ENCODE results near the gene DIAPH2. TPM values are rescaled to one million over a fixed set of nuclear protein-coding genes. Genes with fewer than 3 reads are reported as not detected.

Gene DIAPH2
- 32.9 TPM for total RNA-seq
- long read RNA-seq, full-length matches to known transcripts = 20 of 34 reads
- long read RNA-seq, partial matches to known transcripts = 5 of 34 reads
- long read RNA-seq, other reads (novel, unspliced or antisense) = 9 of 34 reads

DNA sequence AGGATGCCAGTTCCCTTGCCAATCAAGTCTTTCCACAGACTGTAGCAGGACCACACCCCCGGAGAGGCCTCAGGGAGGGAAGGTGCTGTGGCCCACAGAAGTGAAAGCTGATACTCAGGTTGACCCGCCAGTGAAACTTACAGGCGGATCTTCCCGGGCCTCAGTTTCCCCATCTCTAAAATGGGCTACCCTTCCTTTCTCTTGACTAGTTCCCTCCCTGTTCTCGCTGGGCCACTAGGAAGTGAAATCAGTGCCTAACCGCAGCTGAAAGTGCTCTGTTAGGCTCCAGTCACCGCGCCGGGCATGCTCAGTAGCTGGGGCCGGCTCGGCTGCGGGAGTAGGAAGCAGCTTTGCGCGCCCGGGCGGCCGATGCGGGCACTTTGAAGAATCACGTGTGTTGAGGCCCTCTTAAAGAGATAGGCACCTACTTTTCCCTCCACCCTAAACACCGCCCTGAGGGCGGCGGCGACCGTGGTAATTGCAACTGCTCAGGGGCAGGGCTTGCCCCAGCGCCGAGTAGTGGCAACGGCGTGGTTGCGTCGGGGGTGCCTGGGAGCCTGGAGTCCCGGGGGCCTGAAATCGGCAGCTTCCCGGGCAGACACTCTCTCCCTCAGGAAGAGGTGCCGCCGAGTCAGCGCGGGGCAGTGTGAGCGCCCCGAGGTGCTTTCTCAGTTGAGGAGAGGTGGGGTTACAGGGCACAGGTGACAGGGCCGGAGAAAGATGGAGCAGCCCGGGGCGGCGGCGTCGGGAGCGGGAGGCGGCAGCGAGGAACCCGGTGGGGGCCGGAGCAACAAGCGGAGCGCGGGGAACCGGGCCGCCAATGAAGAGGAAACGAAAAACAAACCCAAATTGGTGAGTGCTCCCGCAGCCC, at the start of gene DIAPH2:
Gene DIAPH2 (plus strand): TSS at position 504 of the 871 bp plus-strand sequence.
- DNase-seq (peak; percentile 91), ATAC-seq (peak; percentile 96)
- H3K4me3 ChIP-seq = peak within 1 kb of the TSS; percentile 70
- no peaks in the 10 kb centered on the region for H3K36me3 ChIP-seq
- peak within 1 kb of the TSS; percentile 86 for H3K27ac ChIP-seq
- intact Hi-C loops (cut with DNase I) = no loop called here
- H3K9me3 ChIP-seq = no peaks in the 10 kb centered on the region
- no peaks in the 10 kb centered on the region for H3K27me3 ChIP-seq
- H3K4me1 ChIP-seq = no peaks in the 10 kb centered on the region
- TF ChIP-seq, protein P1, sequence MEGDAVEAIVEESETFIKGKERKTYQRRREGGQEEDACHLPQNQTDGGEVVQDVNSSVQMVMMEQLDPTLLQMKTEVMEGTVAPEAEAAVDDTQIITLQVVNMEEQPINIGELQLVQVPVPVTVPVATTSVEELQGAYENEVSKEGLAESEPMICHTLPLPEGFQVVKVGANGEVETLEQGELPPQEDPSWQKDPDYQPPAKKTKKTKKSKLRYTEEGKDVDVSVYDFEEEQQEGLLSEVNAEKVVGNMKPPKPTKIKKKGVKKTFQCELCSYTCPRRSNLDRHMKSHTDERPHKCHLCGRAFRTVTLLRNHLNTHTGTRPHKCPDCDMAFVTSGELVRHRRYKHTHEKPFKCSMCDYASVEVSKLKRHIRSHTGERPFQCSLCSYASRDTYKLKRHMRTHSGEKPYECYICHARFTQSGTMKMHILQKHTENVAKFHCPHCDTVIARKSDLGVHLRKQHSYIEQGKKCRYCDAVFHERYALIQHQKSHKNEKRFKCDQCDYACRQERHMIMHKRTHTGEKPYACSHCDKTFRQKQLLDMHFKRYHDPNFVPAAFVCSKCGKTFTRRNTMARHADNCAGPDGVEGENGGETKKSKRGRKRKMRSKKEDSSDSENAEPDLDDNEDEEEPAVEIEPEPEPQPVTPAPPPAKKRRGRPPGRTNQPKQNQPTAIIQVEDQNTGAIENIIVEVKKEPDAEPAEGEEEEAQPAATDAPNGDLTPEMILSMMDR (IDR thresholded peaks at IDR 0.05) = peak; percentile 30

DNA sequence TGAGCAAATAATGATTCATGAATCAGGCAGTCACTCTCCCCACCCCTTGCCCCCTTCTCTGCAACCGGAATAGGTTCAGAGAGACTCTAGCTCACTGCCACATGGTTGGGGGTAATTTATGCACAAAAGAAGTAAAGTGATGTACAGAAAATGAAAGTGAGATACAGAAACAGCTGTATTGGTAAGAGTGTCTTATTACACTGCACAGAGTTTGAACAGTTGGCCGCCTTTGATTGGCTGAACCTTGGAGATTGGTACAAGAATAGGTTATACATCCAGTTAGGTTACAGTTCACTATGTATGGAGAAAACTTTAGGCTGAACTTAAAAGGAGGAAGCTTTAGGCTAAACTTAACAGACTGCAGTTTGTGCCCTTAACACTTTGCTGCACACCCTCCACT, 34.6 kb upstream of the DIAPH2 start:
- DNase-seq = no peak
- Histone ChIP-seq H3K27me3 (no peaks in the 10 kb centered on the region), H3K9me3 (no peaks in the 10 kb centered on the region), H3K27ac (no peak overlapping the region), H3K4me3 (no peak overlapping the region), H3K4me1 (no peaks in the 10 kb centered on the region), H3K36me3 (no peaks in the 10 kb centered on the region)
- ATAC-seq = no peak
- intact Hi-C loops (cut with DNase I) = no loop called here
- TF ChIP-seq, protein P1 (IDR thresholded peaks at IDR 0.05) = no peak

DNA sequence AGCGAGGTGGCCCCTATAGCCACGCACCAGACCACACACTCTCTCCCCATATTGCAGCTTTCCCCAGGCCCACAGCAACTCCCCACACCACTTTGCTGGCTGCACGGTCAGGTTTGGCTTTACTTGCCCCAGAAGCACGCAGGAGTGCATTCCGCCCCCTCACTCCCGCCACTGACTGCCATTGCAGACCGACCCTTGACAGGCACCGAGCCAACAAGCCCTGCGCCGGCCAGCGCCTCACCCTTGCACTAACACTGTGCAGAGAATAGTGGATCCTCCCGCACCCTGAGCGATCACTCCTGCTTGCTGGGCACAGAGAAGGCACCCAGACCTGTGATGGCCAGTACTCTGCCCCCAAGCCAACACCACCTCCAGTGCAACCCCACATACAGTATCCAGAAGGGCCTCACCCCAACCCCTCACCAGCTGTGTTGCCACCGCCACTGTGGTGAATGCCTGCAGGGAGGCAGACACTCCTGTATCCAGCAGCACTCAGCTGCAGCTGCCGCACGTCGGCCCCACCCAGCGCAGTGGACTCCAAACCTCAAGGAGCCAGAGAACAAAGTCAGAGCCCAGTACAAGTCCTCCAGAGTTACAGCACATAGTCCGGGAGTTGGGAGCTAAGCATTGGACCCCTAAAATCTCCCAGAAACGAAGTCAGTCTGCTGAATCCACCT, 28.6 kb upstream of the DIAPH2 start:
- Histone ChIP-seq H3K27me3 (no peaks in the 10 kb centered on the region), H3K9me3 (no peaks in the 10 kb centered on the region), H3K27ac (no peak overlapping the region), H3K36me3 (no peaks in the 10 kb centered on the region), H3K4me1 (no peaks in the 10 kb centered on the region), H3K4me3 (no peak overlapping the region)
- TF ChIP-seq, protein P1 (IDR thresholded peaks at IDR 0.05) = no peak
- intact Hi-C loops (cut with DNase I) = no loop called here
- ATAC-seq (no peak), DNase-seq (no peak)

DNA sequence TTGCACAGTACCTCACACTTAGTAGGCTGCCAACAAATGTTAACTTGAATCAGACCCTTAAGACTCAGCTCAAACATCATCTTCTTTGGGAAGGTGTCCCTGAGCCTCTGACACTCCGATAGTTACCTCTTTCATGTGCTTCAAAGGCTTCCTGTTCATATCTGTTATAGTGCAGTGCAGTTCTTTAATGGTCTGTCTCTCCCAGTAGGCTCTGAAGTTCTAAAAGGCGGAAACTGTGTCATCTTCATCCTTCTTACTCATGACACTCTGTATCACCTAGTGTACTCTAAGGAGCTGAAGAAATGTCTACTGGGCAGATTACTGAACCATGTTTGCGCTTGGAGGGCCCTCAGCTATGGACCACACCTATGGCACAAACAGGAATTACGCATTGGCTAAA, 2.1 kb upstream of the DIAPH2 start:
- H3K27ac ChIP-seq = no peak overlapping the region
- H3K4me1 ChIP-seq = no peaks in the 10 kb centered on the region
- intact Hi-C loops (cut with DNase I) = no loop called here
- H3K36me3 ChIP-seq = no peaks in the 10 kb centered on the region
- H3K9me3 ChIP-seq = no peaks in the 10 kb centered on the region
- DNase-seq (no peak), ATAC-seq (no peak)
- H3K27me3 ChIP-seq = no peaks in the 10 kb centered on the region
- no peak overlapping the region for H3K4me3 ChIP-seq
- TF ChIP-seq, protein P1 (IDR thresholded peaks at IDR 0.05) = no peak

DNA sequence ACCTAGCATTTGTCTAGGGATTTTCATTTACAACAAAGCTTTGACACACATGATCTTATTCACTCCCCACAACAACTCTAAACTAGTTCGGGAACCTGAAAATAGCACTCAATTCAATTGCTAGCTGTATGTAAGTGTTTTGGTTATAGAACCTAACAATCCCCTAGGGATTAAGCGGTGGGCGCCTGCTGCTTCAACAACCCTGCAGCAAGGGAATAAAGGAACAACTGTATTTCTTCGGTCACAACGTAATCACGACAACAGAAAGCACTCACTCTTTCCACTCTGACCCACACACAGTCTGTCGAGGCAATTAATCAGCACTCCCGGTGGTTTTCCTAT, 674 bp upstream of the DIAPH2 start:
- Histone ChIP-seq H3K9me3 (no peaks in the 10 kb centered on the region), H3K36me3 (no peaks in the 10 kb centered on the region), H3K4me3 (peak overlapping the region; percentile 70), H3K27me3 (no peaks in the 10 kb centered on the region), H3K27ac (peak overlapping the region; percentile 86), H3K4me1 (no peaks in the 10 kb centered on the region)
- ATAC-seq (no peak), DNase-seq (no peak)
- TF ChIP-seq, protein P1 (IDR thresholded peaks at IDR 0.05) = no peak
- intact Hi-C loops (cut with DNase I) = no loop called here
